GM06990 (cell line): ENCODE measurements around the gene RC3H1.

Experiments used
- DNase-seq: peaks from one replicate; pipeline ENCODE4 v3.0.0-alpha.2; 2011; ENCODE audit not compliant: insufficient read length; ENCODE audit errors: extremely low read depth
- H3K27me3 ChIP-seq: replicated peaks from 2 replicates; pipeline ENCODE4 v1.6.0; 2011; ENCODE audit warnings: low read length; ENCODE audit not compliant: control insufficient read depth, insufficient read depth
- H3K36me3 ChIP-seq: 2 replicates; pipeline ENCODE4 v1.5.1; 2011; ENCODE audit warnings: low read length; ENCODE audit not compliant: control insufficient read depth, insufficient read depth
- H3K4me3 ChIP-seq: replicated peaks from 2 replicates; pipeline ENCODE4 v1.5.1; 2011; ENCODE audit warnings: low read depth, mild to moderate bottlenecking, control low read depth, low read length
- TF ChIP-seq, protein P1 (sequence below): IDR thresholded peaks from 2 replicates; pipeline ENCODE4 v1.5.1; 2011; ENCODE audit warnings: low read length, control low read depth, mild to moderate bottlenecking, inconsistent platforms; ENCODE audit not compliant: insufficient read depth, poor library complexity, severe bottlenecking

Gene RC3H1

DNA sequence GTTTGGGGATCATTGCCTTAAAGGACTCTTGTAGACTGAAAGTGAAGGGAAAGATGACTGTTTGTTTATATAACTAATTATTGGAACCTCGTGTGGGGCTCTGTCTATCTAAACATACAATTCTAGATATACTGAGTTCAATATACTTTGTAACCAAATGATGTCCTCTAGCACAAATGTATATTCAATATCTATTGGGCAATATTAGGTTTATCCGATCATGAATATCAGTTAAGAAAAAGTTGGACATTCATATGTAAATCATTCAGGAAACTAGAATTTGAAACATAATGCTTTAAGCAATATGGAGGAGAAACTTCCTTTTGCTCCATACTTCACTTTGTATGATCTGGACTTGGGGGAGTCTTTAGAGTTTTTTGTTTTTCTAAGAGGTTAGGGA is 8.9 kb upstream of the RC3H1 start:
- H3K36me3 ChIP-seq: no peaks in the 10 kb centered on the region
- no peaks in the 10 kb centered on the region for H3K27me3 ChIP-seq
- TF ChIP-seq, protein P1, sequence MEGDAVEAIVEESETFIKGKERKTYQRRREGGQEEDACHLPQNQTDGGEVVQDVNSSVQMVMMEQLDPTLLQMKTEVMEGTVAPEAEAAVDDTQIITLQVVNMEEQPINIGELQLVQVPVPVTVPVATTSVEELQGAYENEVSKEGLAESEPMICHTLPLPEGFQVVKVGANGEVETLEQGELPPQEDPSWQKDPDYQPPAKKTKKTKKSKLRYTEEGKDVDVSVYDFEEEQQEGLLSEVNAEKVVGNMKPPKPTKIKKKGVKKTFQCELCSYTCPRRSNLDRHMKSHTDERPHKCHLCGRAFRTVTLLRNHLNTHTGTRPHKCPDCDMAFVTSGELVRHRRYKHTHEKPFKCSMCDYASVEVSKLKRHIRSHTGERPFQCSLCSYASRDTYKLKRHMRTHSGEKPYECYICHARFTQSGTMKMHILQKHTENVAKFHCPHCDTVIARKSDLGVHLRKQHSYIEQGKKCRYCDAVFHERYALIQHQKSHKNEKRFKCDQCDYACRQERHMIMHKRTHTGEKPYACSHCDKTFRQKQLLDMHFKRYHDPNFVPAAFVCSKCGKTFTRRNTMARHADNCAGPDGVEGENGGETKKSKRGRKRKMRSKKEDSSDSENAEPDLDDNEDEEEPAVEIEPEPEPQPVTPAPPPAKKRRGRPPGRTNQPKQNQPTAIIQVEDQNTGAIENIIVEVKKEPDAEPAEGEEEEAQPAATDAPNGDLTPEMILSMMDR: no peak
- no peak for DNase-seq
- no peak overlapping the region for H3K4me3 ChIP-seq

DNA sequence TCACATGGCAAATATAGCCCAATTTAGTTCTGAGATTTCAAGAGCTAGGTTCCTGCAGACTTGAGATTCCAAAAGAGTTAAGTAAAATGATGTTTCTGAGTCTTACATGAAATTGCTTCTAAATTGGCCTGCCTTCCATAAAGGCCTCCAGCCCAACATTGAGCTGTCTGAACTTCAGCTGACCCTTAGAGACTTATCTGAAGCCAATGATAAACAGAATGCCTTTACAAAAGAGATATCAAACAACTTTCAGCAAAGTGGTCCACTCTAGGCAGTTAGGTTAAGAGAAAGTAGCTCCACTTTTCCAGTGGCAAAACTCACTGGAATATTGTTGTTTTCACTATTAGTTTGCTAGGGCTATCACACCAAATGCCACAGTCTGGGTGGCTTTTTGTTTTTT is 6.3 kb upstream of the RC3H1 start:
- no peak for DNase-seq
- Histone ChIP-seq H3K36me3 (no peaks in the 10 kb centered on the region), H3K27me3 (no peaks in the 10 kb centered on the region), H3K4me3 (no peak overlapping the region)
- TF ChIP-seq, protein P1: no peak

DNA sequence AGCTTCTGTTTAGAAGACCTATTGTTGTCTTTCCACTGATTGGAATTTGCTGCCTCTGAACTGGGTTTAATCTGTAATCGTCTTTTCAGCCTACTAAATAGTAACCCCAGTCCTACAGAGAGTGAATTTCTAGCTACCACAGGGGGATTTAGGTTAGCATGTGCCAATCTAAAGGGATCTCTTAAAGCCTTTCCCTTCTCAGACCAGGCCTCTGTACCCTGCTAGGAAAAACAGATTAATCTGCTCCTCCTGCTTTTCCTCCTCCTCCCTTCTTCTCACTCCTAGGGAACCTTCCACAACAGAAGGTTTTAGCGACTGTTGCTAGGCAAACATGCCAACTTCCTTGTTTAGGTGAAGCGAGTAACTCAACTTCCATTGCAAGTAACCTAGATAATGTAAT is 1.3 kb upstream of the RC3H1 start:
- H3K4me3 ChIP-seq: no peak overlapping the region
- TF ChIP-seq, protein P1: no peak
- H3K27me3 ChIP-seq: no peaks in the 10 kb centered on the region
- no peak for DNase-seq
- no peaks in the 10 kb centered on the region for H3K36me3 ChIP-seq

DNA sequence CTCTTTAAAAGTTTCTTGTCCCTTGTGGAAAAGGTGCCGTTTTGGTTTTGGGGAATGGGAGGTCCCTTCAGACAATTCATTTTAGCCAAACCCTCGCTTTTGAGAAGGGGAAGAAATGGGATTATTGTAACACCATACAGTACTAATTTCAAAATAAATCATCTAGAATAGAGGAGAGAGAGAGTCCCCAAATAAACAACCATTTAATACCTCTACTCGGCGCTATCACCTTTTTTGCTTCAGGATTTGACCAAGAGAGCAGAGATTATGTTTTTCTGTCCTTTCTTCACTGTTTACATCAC is 770 bp upstream of the RC3H1 start:
- no peaks in the 10 kb centered on the region for H3K36me3 ChIP-seq
- no peak for DNase-seq
- H3K4me3 ChIP-seq: peak overlapping the region; percentile 90

DNA sequence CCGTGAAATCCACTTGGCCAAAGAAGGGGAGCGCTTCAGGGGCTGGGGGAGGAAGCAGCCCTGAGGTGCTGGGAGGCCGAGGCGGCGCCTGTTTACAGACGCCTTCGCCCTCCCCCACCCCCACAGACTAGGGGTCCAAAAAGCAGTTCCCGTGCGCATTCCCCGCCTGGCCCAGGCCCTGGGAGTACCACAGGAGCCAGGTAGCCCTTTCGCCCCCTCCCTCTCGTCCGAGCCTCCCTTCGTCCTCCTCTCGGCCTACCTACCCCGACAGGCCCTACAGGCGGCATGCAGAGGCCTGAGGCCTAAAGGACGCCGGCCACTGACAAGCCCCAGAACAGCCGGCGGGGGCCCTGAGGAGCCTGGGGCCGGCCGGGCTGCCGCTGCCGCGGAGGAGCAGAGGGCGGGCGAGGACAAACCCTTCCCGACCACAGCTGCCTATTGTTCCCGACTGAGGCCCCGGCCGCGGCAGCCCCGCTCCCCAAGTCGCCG is 522 bp downstream of the RC3H1 start:
- H3K27me3 ChIP-seq: no peaks in the 10 kb centered on the region
- TF ChIP-seq, protein P1: no peak
- no peaks in the 10 kb centered on the region for H3K36me3 ChIP-seq
- peak overlapping the region; percentile 90 for H3K4me3 ChIP-seq
- DNase-seq: peak; percentile 76

More for the DNA sequence above, 770 bp upstream of the RC3H1 start:
- no peaks in the 10 kb centered on the region for H3K27me3 ChIP-seq
- TF ChIP-seq, protein P1: no peak

DNA sequence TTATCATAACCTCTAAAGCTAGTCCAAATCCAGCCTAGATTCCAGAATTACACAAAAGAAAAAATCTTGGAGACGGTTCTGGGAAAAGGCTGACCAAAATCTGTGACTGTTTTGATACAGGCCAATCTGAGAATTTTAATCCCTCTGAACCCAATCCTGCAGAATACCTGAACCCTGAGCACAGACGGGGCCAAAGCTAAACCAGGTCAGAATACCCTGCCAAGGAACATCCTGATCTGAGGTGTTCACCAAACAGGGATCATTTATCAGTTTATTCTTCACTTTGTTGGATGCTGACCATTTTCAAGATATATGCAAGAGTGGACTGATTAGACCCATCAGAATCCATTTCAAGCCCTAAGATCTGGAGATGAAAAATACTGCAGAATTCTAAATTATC is 3.6 kb downstream of the RC3H1 start:
- H3K36me3 ChIP-seq: no peaks in the 10 kb centered on the region; the same call in 1 of the 2 replicates

More for the DNA sequence above, 3.6 kb downstream of the RC3H1 start:
- DNase-seq: no peak
- TF ChIP-seq, protein P1: no peak
- Histone ChIP-seq H3K4me3 (no peak overlapping the region), H3K27me3 (no peaks in the 10 kb centered on the region)
